ENCODE data around the gene ZNF236. TPM values are rescaled to one million over a fixed set of nuclear protein-coding genes. Genes with fewer than 3 reads are reported as not detected.
A peak's percentile ranks its signal among the peaks of the same experiment; 100 is the strongest.

Gene ZNF236
- total and polyA plus RNA-seq, 4 donors, result 0.83 to 8.2 (median 5.0) TPM

DNA sequence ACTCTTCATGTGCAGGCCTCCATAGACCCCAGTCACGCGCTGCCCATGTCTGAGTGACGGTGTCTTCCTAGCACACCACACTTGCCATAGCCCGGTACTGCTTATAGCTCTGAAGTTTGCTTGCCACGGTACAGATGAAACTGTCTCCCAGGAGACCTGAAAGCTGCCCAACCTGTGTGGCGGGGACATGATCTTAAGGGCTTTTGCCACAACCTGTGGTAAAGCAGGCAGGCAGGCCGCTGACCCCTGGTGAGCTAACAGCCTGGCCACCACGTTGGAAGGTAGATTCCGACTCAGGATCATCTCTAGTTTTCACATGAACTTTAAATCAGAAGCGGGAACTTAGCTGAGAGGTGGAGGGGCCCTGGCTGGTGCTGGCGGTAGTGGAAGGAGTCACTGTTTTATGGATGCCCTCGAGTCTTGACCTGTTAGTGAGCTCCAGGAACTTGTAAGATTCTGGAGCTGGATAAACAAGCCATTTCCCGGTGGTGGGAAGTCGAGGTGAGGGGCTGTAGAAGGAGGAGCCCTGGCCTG is 153.3 kb downstream of the ZNF236 start:
- Histone ChIP-seq H3K27ac (ENCODE audit: low read depth in 1 of 2, low read length in 2 of 2) (no peak overlapping the region), H3K4me3 (ENCODE audit: low read depth in 1 of 3, low read length in 3 of 3) (no peak overlapping the region), H3K27me3 (ENCODE audit: control insufficient read depth in 4 of 4, insufficient read depth in 4 of 4, low read length in 3 of 4) (no peaks in the 10 kb centered on the region), H3K9ac (ENCODE audit: low read depth in 1 of 2, low read length in 2 of 2) (no peak overlapping the region), H3K4me1 (ENCODE audit: control insufficient read depth in 4 of 4, insufficient read depth in 4 of 4, low read length in 3 of 4) (no peaks in the 10 kb centered on the region), H3K9me3 (ENCODE audit: control insufficient read depth in 4 of 4, low read length in 3 of 4) (no peaks in the 10 kb centered on the region), H3K36me3 (ENCODE audit: control insufficient read depth in 4 of 4, insufficient read depth in 3 of 4, low read depth in 1 of 4, low read length in 3 of 4) (no peaks in the 10 kb centered on the region)
- TF ChIP-seq, protein P1, sequence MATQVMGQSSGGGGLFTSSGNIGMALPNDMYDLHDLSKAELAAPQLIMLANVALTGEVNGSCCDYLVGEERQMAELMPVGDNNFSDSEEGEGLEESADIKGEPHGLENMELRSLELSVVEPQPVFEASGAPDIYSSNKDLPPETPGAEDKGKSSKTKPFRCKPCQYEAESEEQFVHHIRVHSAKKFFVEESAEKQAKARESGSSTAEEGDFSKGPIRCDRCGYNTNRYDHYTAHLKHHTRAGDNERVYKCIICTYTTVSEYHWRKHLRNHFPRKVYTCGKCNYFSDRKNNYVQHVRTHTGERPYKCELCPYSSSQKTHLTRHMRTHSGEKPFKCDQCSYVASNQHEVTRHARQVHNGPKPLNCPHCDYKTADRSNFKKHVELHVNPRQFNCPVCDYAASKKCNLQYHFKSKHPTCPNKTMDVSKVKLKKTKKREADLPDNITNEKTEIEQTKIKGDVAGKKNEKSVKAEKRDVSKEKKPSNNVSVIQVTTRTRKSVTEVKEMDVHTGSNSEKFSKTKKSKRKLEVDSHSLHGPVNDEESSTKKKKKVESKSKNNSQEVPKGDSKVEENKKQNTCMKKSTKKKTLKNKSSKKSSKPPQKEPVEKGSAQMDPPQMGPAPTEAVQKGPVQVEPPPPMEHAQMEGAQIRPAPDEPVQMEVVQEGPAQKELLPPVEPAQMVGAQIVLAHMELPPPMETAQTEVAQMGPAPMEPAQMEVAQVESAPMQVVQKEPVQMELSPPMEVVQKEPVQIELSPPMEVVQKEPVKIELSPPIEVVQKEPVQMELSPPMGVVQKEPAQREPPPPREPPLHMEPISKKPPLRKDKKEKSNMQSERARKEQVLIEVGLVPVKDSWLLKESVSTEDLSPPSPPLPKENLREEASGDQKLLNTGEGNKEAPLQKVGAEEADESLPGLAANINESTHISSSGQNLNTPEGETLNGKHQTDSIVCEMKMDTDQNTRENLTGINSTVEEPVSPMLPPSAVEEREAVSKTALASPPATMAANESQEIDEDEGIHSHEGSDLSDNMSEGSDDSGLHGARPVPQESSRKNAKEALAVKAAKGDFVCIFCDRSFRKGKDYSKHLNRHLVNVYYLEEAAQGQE (IDR thresholded peaks at IDR 0.05), result no peak
- no peak for TF ChIP-seq TAF1 (conservative IDR thresholded peaks at IDR 0.05)
- TF ChIP-seq HNF4G (IDR thresholded peaks at IDR 0.05), result no peak
- TF ChIP-seq EGR1 (IDR thresholded peaks at IDR 0.05; ENCODE audit: low read depth in 2 of 2), result no peak
- TF ChIP-seq, protein P2, sequence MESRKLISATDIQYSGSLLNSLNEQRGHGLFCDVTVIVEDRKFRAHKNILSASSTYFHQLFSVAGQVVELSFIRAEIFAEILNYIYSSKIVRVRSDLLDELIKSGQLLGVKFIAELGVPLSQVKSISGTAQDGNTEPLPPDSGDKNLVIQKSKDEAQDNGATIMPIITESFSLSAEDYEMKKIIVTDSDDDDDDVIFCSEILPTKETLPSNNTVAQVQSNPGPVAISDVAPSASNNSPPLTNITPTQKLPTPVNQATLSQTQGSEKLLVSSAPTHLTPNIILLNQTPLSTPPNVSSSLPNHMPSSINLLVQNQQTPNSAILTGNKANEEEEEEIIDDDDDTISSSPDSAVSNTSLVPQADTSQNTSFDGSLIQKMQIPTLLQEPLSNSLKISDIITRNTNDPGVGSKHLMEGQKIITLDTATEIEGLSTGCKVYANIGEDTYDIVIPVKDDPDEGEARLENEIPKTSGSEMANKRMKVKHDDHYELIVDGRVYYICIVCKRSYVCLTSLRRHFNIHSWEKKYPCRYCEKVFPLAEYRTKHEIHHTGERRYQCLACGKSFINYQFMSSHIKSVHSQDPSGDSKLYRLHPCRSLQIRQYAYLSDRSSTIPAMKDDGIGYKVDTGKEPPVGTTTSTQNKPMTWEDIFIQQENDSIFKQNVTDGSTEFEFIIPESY (IDR thresholded peaks at IDR 0.05), result no peak
- TF ChIP-seq JUND (IDR thresholded peaks at IDR 0.05), result no peak
- TF ChIP-seq, protein P3, sequence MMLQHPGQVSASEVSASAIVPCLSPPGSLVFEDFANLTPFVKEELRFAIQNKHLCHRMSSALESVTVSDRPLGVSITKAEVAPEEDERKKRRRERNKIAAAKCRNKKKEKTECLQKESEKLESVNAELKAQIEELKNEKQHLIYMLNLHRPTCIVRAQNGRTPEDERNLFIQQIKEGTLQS (IDR thresholded peaks at IDR 0.05), result no peak
- TF ChIP-seq FOXA1 (IDR thresholded peaks at IDR 0.05), result no peak
- TF ChIP-seq FOXA2 (IDR thresholded peaks at IDR 0.05), result no peak
- TF ChIP-seq GABPA (IDR thresholded peaks at IDR 0.05 in 1 of 2, conservative IDR thresholded peaks at IDR 0.05 in 1 of 2), result no peak
- TF ChIP-seq, protein P4, sequence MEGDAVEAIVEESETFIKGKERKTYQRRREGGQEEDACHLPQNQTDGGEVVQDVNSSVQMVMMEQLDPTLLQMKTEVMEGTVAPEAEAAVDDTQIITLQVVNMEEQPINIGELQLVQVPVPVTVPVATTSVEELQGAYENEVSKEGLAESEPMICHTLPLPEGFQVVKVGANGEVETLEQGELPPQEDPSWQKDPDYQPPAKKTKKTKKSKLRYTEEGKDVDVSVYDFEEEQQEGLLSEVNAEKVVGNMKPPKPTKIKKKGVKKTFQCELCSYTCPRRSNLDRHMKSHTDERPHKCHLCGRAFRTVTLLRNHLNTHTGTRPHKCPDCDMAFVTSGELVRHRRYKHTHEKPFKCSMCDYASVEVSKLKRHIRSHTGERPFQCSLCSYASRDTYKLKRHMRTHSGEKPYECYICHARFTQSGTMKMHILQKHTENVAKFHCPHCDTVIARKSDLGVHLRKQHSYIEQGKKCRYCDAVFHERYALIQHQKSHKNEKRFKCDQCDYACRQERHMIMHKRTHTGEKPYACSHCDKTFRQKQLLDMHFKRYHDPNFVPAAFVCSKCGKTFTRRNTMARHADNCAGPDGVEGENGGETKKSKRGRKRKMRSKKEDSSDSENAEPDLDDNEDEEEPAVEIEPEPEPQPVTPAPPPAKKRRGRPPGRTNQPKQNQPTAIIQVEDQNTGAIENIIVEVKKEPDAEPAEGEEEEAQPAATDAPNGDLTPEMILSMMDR (IDR thresholded peaks at IDR 0.05; ENCODE audit: low read depth, low read length, missing input control), result no peak
- no peak for TF ChIP-seq SP1 (IDR thresholded peaks at IDR 0.05)
- no peak for TF ChIP-seq RXRA (IDR thresholded peaks at IDR 0.05)
- no peak for TF ChIP-seq NR2F2 (IDR thresholded peaks at IDR 0.05)
- TF ChIP-seq, protein P5, sequence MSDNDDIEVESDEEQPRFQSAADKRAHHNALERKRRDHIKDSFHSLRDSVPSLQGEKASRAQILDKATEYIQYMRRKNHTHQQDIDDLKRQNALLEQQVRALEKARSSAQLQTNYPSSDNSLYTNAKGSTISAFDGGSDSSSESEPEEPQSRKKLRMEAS (IDR thresholded peaks at IDR 0.05), result no peak
- no peak for TF ChIP-seq HNF4A (conservative IDR thresholded peaks at IDR 0.05)
- no peak for TF ChIP-seq YY1 (IDR thresholded peaks at IDR 0.05)
- peak; percentile 29 for DNase-seq (ENCODE audit: low spot score)
- WGBS, result 93% methylated on average over 14 of the region's 14 CpGs

Data from liver (tissue), 9 donors.